ENCODE data around the gene WTIP.

DNA sequence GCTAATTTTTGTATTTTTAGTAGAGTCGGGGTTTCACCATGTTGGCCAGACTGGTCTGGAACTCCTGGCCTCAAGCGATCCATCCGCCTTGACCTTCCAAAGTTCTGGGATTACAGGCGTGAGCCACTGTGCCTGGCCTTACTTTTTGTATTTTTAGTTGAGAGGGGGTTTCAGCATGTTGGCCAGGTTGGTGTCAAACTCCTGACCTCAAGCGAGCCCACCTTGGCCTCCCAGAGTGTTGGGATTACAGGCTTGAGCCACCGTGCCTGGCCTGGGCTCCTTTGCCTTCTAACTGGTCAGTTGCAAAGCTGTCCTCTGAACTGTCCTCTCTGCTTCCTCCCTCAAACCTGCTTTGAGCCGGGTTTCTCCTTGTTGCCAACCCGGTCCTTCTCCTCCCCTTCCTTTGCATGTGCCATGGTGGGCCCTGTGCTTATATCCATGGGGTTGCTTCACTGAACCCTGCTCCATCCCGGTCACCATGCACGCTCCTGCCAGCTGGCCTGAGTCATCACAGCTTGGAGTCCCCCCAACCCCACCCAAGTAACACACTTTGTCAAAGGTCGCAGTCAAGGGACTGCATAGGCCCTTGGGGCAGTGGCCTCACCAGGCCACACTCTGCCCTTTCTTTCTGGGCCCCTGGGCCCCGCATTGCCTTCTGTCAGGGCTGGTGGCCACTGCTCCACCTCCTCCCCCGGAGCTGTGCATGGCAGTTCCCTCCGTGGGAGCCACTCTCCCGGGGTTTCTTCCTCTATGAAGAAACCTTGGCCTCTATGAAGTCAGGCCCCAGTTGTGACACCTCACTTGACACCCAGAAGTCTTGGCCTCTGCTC is 21.2 kb downstream of the WTIP start:
- TF ChIP-seq, protein P1, sequence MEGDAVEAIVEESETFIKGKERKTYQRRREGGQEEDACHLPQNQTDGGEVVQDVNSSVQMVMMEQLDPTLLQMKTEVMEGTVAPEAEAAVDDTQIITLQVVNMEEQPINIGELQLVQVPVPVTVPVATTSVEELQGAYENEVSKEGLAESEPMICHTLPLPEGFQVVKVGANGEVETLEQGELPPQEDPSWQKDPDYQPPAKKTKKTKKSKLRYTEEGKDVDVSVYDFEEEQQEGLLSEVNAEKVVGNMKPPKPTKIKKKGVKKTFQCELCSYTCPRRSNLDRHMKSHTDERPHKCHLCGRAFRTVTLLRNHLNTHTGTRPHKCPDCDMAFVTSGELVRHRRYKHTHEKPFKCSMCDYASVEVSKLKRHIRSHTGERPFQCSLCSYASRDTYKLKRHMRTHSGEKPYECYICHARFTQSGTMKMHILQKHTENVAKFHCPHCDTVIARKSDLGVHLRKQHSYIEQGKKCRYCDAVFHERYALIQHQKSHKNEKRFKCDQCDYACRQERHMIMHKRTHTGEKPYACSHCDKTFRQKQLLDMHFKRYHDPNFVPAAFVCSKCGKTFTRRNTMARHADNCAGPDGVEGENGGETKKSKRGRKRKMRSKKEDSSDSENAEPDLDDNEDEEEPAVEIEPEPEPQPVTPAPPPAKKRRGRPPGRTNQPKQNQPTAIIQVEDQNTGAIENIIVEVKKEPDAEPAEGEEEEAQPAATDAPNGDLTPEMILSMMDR (IDR thresholded peaks at IDR 0.05; ENCODE audit: insufficient read depth, low read length, poor library complexity, severe bottlenecking), result no peak
- no peak for TF ChIP-seq EZH2phosphoT487 (conservative IDR thresholded peaks at IDR 0.05; ENCODE audit: low read length)

Data from SU-DHL-6 (cell line).